ENCODE measurements around the gene CD6. TPM values are rescaled to one million over a fixed set of nuclear protein-coding genes. Genes with fewer than 3 reads are reported as not detected.
"Not testable (repeated sequence)": the region's sequence is repeated elsewhere in the genome, so short reads cannot be mapped to it uniquely, and the experiment has no call there.

The CD6 gene
- total RNA-seq, 1 experiment from 2014 or later, result 0.05 TPM

DNA sequence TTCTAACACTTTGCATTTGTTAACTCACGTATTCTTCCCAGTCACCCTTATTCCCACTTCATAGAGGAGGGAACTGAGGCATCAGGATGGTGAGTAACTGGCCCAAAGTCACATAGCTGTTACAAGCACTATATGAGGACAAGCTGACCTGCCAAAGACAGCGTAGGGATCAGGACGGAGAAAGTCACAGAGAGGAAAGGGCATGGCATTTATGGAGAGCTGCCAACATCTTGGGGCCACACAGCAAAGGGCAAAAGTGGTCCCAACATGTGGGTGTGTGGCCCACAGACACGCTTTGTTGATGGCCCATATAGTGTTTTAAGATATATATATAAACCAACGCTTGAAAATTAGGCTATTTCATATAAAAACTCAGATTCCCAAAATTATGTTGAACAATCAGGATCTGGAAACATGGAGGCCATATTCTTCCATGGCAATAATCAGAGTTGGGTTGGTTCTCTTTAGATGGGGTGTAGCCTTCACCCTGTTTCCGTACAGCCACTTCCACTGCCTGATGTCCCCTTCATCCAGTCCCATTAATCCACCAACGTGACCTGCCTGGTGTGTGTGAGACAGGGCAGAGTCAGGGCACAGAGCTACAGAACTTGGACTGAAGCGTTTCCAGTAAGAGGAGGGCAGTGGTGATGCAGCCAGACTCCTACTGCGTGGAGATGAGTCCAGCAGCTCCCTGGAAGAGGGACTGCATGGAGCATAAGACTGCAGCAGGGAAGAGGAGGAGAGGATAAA lies 90.9 kb downstream of the CD6 start:
- Histone ChIP-seq H3K4me1 (replicated peaks) (peaks cover 8% of the 10 kb centered on the region), H3K9me3 (replicated peaks) (no peaks in the 10 kb centered on the region), H3K27me3 (replicated peaks) (no peaks in the 10 kb centered on the region), H3K4me3 (no peak overlapping the region), H3K36me3 (no peaks in the 10 kb centered on the region), H3K27ac (no peak overlapping the region)
- DNase-seq (ENCODE audit: low read depth in 1 of 2, low spot score in 2 of 2), result no peak

DNA sequence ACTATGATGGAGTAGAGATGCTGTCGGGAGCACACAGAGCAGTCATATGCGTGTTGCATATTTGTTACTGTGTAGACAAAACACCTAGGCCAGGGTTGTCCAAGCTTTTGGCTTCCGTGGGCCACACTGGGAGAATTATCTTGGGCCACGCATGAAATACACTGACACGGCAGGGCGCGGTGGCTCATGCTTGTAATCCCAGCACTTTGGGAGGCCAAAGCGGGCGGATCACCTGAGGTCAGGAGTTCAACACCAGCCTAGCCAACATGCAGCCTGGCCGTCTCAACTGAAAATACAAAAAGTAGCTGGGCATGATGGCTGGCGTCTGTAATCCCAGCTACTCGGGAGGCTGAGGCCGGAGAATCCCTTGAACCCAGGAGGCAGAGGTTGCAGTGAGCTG lies 93.8 kb downstream of the CD6 start:
- not testable (repeated sequence) for H3K4me1 ChIP-seq (replicated peaks); H3K27ac ChIP-seq; H3K27me3 ChIP-seq (replicated peaks); H3K9me3 ChIP-seq (replicated peaks); H3K4me3 ChIP-seq; H3K36me3 ChIP-seq
- DNase-seq (ENCODE audit: low read depth in 1 of 2, low spot score in 2 of 2), result peak in 1 of 2 experiments; percentile 35

DNA sequence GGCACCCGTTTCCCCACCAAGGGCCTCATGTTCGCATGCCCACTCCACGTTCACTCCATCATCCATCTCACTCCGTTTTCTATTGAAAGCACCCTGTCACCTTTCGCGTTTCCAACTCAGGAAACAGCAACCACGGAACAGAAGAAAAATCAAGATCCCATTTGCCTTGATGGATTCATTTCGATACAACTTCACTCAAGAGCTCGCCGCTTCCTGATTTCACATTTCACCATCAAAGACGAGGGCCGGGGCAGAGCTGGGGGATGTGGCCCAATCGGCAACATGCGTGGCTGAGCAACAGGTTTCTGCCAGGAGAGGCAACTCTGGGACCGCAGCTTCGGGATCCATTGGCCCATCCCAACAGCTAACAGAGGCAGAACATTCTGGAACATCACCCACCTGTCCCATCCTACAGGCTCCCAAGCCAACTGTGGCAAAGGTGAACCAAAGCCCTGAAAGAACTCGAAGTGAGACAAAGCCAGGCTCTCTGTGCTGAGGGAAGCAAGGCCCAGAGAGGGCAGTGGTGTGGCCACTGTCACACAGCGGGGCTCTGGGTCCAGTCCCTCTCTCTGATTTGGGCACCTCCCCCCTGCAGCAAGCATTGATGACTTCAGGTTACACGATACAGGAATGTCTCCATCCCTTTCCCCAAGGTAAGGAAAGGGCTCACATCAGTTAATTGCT lies 94.6 kb downstream of the CD6 start:
- Histone ChIP-seq H3K27ac (no peak overlapping the region), H3K4me1 (replicated peaks) (peaks cover 2% of the 10 kb centered on the region), H3K4me3 (no peak overlapping the region), H3K9me3 (replicated peaks) (no peaks in the 10 kb centered on the region), H3K27me3 (replicated peaks) (no peaks in the 10 kb centered on the region; the same call in 1 of the 2 replicates), H3K36me3 (no peaks in the 10 kb centered on the region)
- DNase-seq (ENCODE audit: low read depth in 1 of 2, low spot score in 2 of 2), result peak in 1 of 2 experiments; percentile 46

DNA sequence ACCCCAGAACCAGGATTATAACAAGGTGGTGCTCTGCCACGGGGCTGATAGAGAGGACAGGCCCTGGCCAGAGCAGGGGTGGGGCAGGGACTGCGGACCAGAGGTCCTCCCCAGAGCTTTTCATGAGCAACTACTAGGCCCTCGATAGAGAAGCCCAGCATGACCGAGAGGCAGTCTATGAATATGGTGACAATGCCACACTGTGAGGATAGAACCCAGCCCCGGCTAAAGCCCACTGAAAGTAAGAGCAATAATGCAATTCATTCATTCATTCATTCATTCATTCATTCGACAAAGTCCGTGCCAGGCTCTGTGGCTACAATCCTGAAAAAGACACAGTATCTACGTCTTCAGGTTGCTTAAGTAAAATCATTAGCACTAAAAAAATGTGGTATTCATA lies 95.2 kb downstream of the CD6 start:
- no peaks in the 10 kb centered on the region; the same call in 1 of the 2 replicates for H3K27me3 ChIP-seq (replicated peaks)
- no peaks in the 10 kb centered on the region; the same call in 1 of the 2 replicates for H3K4me1 ChIP-seq (replicated peaks)
- no peaks in the 10 kb centered on the region for H3K36me3 ChIP-seq
- H3K9me3 ChIP-seq (replicated peaks), result no peaks in the 10 kb centered on the region
- H3K27ac ChIP-seq, result no peak overlapping the region
- H3K4me3 ChIP-seq, result no peak overlapping the region
- DNase-seq (ENCODE audit: low read depth in 1 of 2, low spot score in 2 of 2), result peak in 1 of 2 experiments; percentile 36

DNA sequence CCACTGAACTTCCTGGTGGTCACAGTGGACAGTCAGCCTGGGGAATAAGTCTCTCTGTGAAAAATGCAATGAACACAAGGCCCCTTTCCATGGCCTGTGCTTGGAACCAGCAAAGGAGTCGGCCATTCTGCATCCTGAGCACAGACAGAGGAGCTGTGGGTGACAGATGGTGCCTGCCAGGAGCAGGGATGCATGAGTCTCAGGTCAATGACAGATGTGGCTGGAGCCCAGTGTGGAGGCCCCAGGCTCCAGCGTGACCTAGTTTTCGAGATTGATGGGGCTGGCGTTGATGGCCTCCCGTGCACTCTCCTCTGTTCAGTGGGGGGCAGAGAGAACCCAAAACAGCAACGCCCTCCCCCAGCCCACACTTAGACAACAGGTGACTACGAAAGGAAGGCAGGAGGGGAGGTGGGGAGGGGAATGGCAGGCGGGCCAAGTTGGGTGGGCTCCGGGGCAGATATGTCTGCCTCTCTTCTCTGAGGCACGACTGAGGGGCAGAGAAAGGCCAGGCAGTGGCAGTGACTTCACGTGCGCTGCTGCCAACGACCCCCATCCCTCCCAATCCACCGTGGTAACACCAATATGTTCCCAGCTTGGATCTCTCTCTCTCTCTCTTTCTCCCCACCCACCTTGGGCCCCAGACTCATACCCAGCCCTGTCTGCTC lies 96.4 kb downstream of the CD6 start:
- Histone ChIP-seq H3K27ac (no peak overlapping the region), H3K27me3 (replicated peaks) (no peaks in the 10 kb centered on the region; the same call in 1 of the 2 replicates), H3K36me3 (no peaks in the 10 kb centered on the region), H3K9me3 (replicated peaks) (no peaks in the 10 kb centered on the region), H3K4me3 (no peak overlapping the region), H3K4me1 (replicated peaks) (no peaks in the 10 kb centered on the region; the same call in 1 of the 2 replicates)
- peak in 1 of 2 experiments; percentile 42 for DNase-seq (ENCODE audit: low read depth in 1 of 2, low spot score in 2 of 2)

DNA sequence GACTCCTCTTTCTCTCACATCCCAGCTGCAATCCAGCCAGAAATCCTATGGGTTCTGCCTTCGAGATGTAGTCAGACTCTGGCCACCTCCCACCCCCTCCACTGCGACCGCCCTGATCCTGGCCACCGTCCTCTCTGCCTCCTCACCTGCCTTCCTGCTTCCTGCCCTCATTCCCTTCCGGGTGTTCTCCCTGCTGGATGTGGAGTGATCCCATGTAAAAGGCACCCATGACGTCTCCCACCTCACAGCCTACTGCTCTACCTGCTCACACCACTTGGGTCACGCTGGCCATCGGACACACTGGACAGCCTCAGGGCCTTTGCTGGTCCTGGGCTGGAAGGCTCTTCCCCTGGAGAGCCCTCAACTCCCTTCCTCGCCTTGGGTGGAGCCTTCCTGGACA lies 97.1 kb downstream of the CD6 start:
- Histone ChIP-seq H3K27me3 (replicated peaks) (no peaks in the 10 kb centered on the region; the same call in 1 of the 2 replicates), H3K27ac (no peak overlapping the region), H3K4me3 (no peak overlapping the region), H3K4me1 (replicated peaks) (no peaks in the 10 kb centered on the region), H3K36me3 (no peaks in the 10 kb centered on the region), H3K9me3 (replicated peaks) (no peaks in the 10 kb centered on the region)
- DNase-seq (ENCODE audit: low read depth in 1 of 2, low spot score in 2 of 2), result no peak

DNA sequence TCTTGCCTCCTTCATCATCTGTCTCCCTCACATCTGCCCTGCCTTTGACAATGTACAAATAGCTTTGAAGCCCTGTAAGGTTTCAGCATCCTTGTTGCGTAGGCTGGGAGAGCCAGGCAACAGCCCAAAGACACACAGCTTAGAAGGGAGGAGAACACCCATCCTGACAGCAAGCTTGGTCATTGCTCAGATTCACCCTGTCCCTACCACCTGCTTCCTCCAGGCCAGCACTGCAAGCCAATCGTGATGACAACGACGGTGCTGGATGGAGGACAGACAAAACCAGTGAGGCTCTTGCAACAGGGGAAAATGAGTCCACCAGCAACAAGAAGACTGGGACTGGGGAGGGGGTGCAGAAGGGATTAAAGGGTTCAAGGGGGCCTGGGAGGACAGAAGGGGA lies 97.9 kb downstream of the CD6 start:
- H3K4me1 ChIP-seq (replicated peaks), result no peaks in the 10 kb centered on the region
- H3K27ac ChIP-seq, result no peak overlapping the region
- H3K36me3 ChIP-seq, result no peaks in the 10 kb centered on the region
- no peak overlapping the region for H3K4me3 ChIP-seq
- peaks cover 4% of the 10 kb centered on the region for H3K27me3 ChIP-seq (replicated peaks)
- no peaks in the 10 kb centered on the region for H3K9me3 ChIP-seq (replicated peaks)
- no peak for DNase-seq (ENCODE audit: low read depth in 1 of 2, low spot score in 2 of 2)

Other genes with a start within 250 kb of the CD6 start
- not detected in 2 replicates for gene MS4A18, start 247.0 kb upstream of the CD6 start, total RNA-seq (2014; rRNA removed; shearing (Covaris generic))
- gene MS4A15, start 214.8 kb upstream of the CD6 start, total RNA-seq (2014; rRNA removed; shearing (Covaris generic)), result not detected in 2 replicates
- gene MS4A10, start 186.3 kb upstream of the CD6 start, total RNA-seq (2014; rRNA removed; shearing (Covaris generic)), result not detected in 2 replicates
- 18.4 and 22.3 TPM in 2 replicates for gene CCDC86, start 129.6 kb upstream of the CD6 start, total RNA-seq (2014; rRNA removed; shearing (Covaris generic))
- 1.1 TPM in 1 of 2 replicates, not detected in the other for gene PTGDR2, start 115.7 kb upstream of the CD6 start, total RNA-seq (2014; rRNA removed; shearing (Covaris generic))
- not detected in 2 replicates for gene ZP1, start 104.1 kb upstream of the CD6 start, total RNA-seq (2014; rRNA removed; shearing (Covaris generic))
- gene PRPF19, start 65.1 kb upstream of the CD6 start, total RNA-seq (2014; rRNA removed; shearing (Covaris generic)), result 79.9 and 109 TPM in 2 replicates
- gene TMEM109, start 57.5 kb upstream of the CD6 start, total RNA-seq (2014; rRNA removed; shearing (Covaris generic)), result 90.4 and 136 TPM in 2 replicates
- gene TMEM132A, start 47.2 kb upstream of the CD6 start, total RNA-seq (2014; rRNA removed; shearing (Covaris generic)), result 47.5 and 60.7 TPM in 2 replicates
- gene SLC15A3, start 19.5 kb upstream of the CD6 start, total RNA-seq (2014; rRNA removed; shearing (Covaris generic)), result 26.5 and 35.8 TPM in 2 replicates
- gene CD5, start 130.8 kb downstream of the CD6 start, total RNA-seq (2014; rRNA removed; shearing (Covaris generic)), result not detected in 2 replicates
- 22.2 and 29.9 TPM in 2 replicates for gene VPS37C, start 189.7 kb downstream of the CD6 start, total RNA-seq (2014; rRNA removed; shearing (Covaris generic))
- not detected in 2 replicates for gene PGA3, start 231.8 kb downstream of the CD6 start, total RNA-seq (2014; rRNA removed; shearing (Covaris generic))

All from SJSA1 (cell line).